Adrenal gland (tissue), 12 donors: ENCODE data around the gene SPNS2. TPM values are rescaled to one million over a fixed set of nuclear protein-coding genes. Genes with fewer than 3 reads are reported as not detected.

Experiments
- DNase-seq, 7 donors: peaks; one replicate each; pipeline ENCODE4 v3.0.0-alpha.2; 2019 to 2020
- H3K27ac ChIP-seq, 5 donors: fragments of 200-600 bp; sonication (generic) in 4 of 5; 1 replicate in 3 of 5; 2 replicates in 2 of 5; pipeline versions ENCODE4 v1.5.1 to v1.8.0; 2016 to 2020; ENCODE audit warnings: mild to moderate bottlenecking in 1 of 5
- H3K27me3 ChIP-seq: fragments of 200-600 bp; 2 replicates; pipeline ENCODE4 v1.8.0; 2021
- H3K36me3 ChIP-seq, 2 donors: fragments of 200-600 bp; replicated peaks in 1 of 2; 1 replicate in 1 of 2; 2 replicates in 1 of 2; pipeline versions ENCODE4 v1.5.1 to v1.8.0; 2018 to 2022
- H3K4me1 ChIP-seq, 2 donors: fragments of 200-600 bp; replicated peaks in 1 of 2; 1 replicate in 1 of 2; 2 replicates in 1 of 2; pipeline versions ENCODE4 v1.5.1 to v1.8.0; 2018 to 2021
- H3K4me3 ChIP-seq, 4 donors: fragments of 200-600 bp; sonication (generic) in 3 of 4; one replicate each; pipeline ENCODE4 v1.5.1; 2016 to 2018
- H3K9me3 ChIP-seq, 3 donors: fragments of 200-600 bp; sonication (generic) in 1 of 3; replicated peaks in 1 of 3; 1 replicate in 2 of 3; 2 replicates in 1 of 3; pipeline versions ENCODE4 v1.5.1 to v1.8.0; 2016 to 2021
- CTCF ChIP-seq, 6 experiments: fragments of 450-650 bp in 4 of 6; fragments of 200-600 bp in 2 of 6; sonication (generic) in 1 of 6; IDR thresholded peaks; 1 replicate in 5 of 6; 2 replicates in 1 of 6; pipeline versions ENCODE4 v1.5.1 to v1.8.0; 2016 to 2021; ENCODE audit warnings: antibody characterized with exemption in 6 of 6, mild to moderate bottlenecking in 2 of 6, moderate library complexity in 1 of 6
- POLR2A ChIP-seq, 2 donors: fragments of 450-650 bp; IDR thresholded peaks; one replicate each; pipeline ENCODE4 v1.6.1; 2017; ENCODE audit warnings: antibody characterized with exemption in 2 of 2, mild to moderate bottlenecking in 2 of 2, moderate library complexity in 1 of 2
- WGBS, 4 donors: extraction: QIAGEN DNeasy Blood & Tissue Kit in 2 of 4; methylation state at CpG; one replicate each; pipeline versions ENCODE4 v1.1.5 to v1.1.7; 2013 to 2017; 5-methylcytosine and 5-hydroxymethylcytosine counted together
- intact Hi-C, 2 donors: fragments of 100-400 bp; cut with DNase I; formaldehyde crosslinking; loops; one replicate each; pipeline versions ENCODE4 v1.14.1 to v1.15.0; 2022 to 2023
- polyA plus RNA-seq, 3 donors: library from polyadenylated mRNA; stranded (reverse); fragments of 200-250 nt in 2 of 3; fragments of 350-450 nt in 1 of 3; fragmentation: Illumina TruSeq in 1 of 3; extraction: RNeasy Lipid Tissue Mini Kit (QIAGEN cat#74804) in 1 of 3; gene quantifications; one replicate each; pipeline ENCODE4 v1.2.3, GENCODE V29; 2013 to 2014
- total RNA-seq, 9 donors: library from RNA; depleted of rRNA in 4 of 9; stranded (reverse); fragments of >200 nt in 4 of 9; fragments of 120-200 nt in 1 of 9; fragmentation: NEBNext Ultra II Directional in 1 of 9; extraction: Animal tissue kit (Norgen Biotek cat#: 25700) in 1 of 9; gene quantifications; one replicate each; pipeline versions ENCODE4 v1.1.0 to v1.2.4, GENCODE V29; 2013 to 2023
- donor health status: healthy with polysubstance abuse.
- donor health status: Bipolar disorder and iron deficiency.
- donor health status: DM: yes; HTN: yes; CAD: no.
- donor health status: DM: no; HTN: no; CAD: no.
- donor health status: DM: no; HTN: no; CAD: no.
- donor health status: DM: yes; HTN: yes; CAD: no.

The SPNS2 gene
- total and polyA plus RNA-seq, 12 donors: 0.90 to 25.1 (median 7.7) TPM

- H3K27me3 ChIP-seq: no peaks in the 10 kb centered on the region
- H3K4me3 ChIP-seq: no peak overlapping the region
- no peaks in the 10 kb centered on the region for H3K36me3 ChIP-seq
- no peaks in the 10 kb centered on the region for H3K4me1 ChIP-seq
- no peak overlapping the region for H3K27ac ChIP-seq
- 84 to 94% (median 89%) methylated on average over 8 to 9 of the region's 9 CpGs for WGBS, 4 donors
- no peak for TF ChIP-seq POLR2A (IDR thresholded peaks at IDR 0.05)
- TF ChIP-seq CTCF (IDR thresholded peaks at IDR 0.05): no peak
- intact Hi-C loops: no loop called here
- no peak for DNase-seq
- H3K9me3 ChIP-seq: no peaks in the 10 kb centered on the region
Observed at GRCh38 chr17:4453812-4454591, 44.7 kb upstream of the SPNS2 start.

- no peaks in the 10 kb centered on the region for H3K9me3 ChIP-seq
- no peaks in the 10 kb centered on the region for H3K36me3 ChIP-seq
- WGBS, 4 donors: 52 to 63% (median 56%) methylated on average over 5 of the region's 5 CpGs
- TF ChIP-seq CTCF (IDR thresholded peaks at IDR 0.05) (no peak), POLR2A (IDR thresholded peaks at IDR 0.05) (no peak)
- no peak for DNase-seq
- H3K4me3 ChIP-seq: no peak overlapping the region
- intact Hi-C loops: no loop called here
- no peak overlapping the region for H3K27ac ChIP-seq
- no peaks in the 10 kb centered on the region for H3K27me3 ChIP-seq
- H3K4me1 ChIP-seq: no peaks in the 10 kb centered on the region
Observed at GRCh38 chr17:4460661-4461060, 38.0 kb upstream of the SPNS2 start.

GRCh38 chr17:4463818-4464476, 34.7 kb upstream of the SPNS2 start:
- Histone ChIP-seq H3K36me3 (no peaks in the 10 kb centered on the region), H3K9me3 (no peaks in the 10 kb centered on the region), H3K4me3 (no peak overlapping the region), H3K4me1 (no peaks in the 10 kb centered on the region), H3K27me3 (no peaks in the 10 kb centered on the region), H3K27ac (no peak overlapping the region)
- no peak for DNase-seq
- 69 to 78% (median 75%) methylated on average over 9 to 10 of the region's 10 CpGs for WGBS, 4 donors
- intact Hi-C loops: no loop called here
- no peak for TF ChIP-seq CTCF (IDR thresholded peaks at IDR 0.05)

GRCh38 chr17:4465786-4466185, 32.9 kb upstream of the SPNS2 start:
- Histone ChIP-seq H3K36me3 (no peaks in the 10 kb centered on the region), H3K4me3 (no peak overlapping the region), H3K27me3 (no peaks in the 10 kb centered on the region), H3K9me3 (no peaks in the 10 kb centered on the region), H3K27ac (no peak overlapping the region), H3K4me1 (no peaks in the 10 kb centered on the region)
- TF ChIP-seq POLR2A (IDR thresholded peaks at IDR 0.05): no peak
- TF ChIP-seq CTCF (IDR thresholded peaks at IDR 0.05): no peak
- intact Hi-C loops: no loop called here
- WGBS, 4 donors: 94 to 97% (median 95%) methylated on average over 8 of the region's 8 CpGs
- no peak for DNase-seq
